ENCODE data around the gene ACP6.

ACP6 gene

GRCh38 chr1:147648933-147649332 lies 21.4 kb downstream of the ACP6 start:
- no peak for DNase-seq

DNA sequence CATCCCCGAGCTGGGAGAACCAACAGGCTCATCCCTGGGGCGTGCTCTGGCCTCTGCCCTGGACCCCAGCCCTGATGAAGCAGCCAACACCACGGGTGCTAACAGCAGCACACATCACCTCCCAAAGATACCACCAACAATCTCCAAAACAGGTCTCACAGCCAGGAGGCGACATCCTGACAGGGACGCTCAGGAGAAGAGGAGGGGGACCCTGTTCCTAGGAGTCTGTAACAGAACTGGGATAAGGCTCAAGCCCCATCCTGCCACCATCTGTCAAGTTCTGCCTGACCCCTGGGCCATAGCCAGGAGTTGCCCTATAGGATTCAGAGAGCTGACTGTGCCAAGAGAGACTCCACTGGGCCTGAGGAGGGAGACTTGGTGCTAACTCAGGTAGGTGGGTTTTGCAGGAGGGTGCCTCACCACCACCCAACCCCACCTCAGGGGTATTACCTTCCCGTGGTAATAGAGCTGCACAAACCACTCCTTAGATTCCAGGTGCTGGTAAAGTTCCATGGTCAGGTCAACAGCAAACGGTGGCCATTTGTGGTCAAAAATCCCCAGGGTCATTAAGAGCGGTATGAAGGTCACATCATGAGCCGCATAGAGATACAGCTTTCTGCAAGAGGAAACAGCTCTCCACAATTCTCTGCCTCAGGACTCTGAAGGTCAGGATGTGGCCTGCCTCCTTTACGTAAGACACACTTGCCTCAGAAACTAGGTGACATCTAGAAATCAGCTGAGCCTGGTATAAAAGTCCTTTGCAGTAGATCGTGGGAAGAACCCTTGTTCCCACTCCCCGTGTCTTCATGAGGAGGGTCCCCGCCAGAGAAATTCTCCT lies 22.3 kb downstream of the ACP6 start:
- no peak for DNase-seq

- no peak for DNase-seq
Measured at GRCh38 chr1:147643974-147644373, 26.4 kb downstream of the ACP6 start.

GRCh38 chr1:147641695-147642592 lies 28.4 kb downstream of the ACP6 start:
- DNase-seq: peak; percentile 47

- no peak for DNase-seq
Measured at GRCh38 chr1:147641291-147641690, 29.0 kb downstream of the ACP6 start.

- peak; percentile 83 for DNase-seq
Measured at GRCh38 chr1:147640553-147641165, 29.7 kb downstream of the ACP6 start.

GRCh38 chr1:147636314-147636713 lies 34.0 kb downstream of the ACP6 start:
- no peak for DNase-seq

DNA sequence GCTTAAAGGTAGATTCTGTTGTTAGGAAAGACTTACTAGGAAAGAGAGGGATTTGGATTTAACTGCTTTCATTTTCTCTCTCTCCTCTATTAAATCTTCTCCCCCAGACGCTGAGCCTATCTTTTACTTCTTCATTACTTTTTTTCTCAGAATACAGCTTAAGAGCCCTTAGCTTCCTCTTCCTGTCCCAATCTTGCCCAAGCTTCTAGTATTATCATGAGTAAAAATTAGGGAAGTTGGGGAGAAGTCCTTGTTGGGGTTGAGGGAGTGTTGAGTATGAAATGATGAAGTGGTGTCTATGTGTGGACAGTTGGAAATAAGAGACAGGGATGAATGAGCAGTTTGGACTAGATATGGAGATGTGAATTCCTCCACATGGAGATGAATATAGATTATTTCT lies 35.0 kb downstream of the ACP6 start:
- no peak for DNase-seq

GRCh38 chr1:147634645-147635044 lies 35.7 kb downstream of the ACP6 start:
- no peak for DNase-seq

GRCh38 chr1:147633759-147634158 lies 36.6 kb downstream of the ACP6 start:
- DNase-seq: no peak

DNA sequence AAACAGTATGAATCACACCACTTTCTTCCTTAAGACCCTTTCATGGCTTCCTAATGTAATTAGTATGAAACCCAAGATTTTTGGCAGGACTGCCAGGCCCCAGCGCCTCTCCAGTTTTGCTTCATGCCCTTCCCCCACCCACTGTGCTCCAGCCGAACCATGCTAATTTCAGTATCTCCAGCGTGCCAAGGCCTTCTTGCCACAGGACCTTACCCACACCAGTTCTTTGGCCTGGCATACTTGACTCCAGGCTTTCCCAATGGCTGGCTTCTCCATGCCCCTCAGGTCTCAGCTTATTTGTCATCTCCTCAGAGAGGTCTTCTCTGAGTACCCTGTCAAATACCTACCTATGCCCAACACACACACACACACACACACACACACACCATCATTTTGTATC lies 38.5 kb downstream of the ACP6 start:
- DNase-seq: no peak

GRCh38 chr1:147630447-147630846 lies 39.9 kb downstream of the ACP6 start:
- no peak for DNase-seq

GRCh38 chr1:147630022-147630421 lies 40.3 kb downstream of the ACP6 start:
- no peak for DNase-seq

DNA sequence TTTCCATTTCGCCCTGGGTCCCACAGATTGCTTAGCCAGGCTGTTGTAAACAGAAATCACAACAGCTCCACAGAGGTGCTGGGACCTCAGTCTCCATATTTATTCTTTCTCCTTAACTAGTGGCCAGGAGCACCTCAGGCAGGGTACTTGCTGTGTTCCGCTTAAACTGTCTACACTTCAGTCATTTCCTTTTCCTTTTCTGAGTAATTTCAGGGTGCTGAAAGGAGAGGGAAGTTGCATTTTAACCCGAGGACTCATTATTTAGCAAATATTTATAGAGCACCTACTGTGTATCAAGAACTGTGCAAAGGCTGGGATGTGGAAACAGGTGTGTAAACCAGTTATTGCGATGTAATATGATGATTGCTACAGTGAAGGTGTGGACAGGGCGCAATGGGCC lies 41.9 kb downstream of the ACP6 start:
- DNase-seq: no peak

DNA sequence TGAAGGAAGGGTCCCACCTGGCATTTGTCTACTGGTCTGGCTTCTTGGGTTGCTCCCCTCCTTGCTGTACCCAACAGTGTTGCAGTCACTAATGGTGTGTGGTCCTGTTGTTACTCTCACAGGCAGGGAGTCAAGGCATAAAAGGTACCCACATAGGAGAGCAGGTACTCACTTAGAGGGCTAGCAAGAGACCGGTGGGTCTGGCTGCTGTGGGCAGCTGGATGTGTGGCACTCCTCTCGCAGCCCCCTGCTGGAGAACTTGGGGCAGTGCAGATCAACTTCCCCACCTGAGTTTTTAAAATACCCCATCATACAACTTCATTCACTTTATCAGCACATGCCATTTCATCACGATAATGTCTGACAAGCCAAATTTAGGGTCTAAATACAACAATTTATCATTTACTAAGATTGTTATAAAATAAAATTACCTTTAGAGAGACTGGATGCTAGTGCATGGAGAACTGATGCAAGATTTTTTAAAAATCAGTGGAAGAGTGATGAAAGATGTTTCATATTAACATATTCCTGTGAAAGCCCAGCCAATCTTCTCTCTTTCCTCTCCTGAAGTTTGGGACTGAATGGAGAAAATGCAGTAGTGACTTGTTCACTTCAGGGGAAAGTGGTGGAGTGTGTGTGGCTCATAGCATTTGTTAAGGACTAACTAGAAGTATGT lies 42.8 kb downstream of the ACP6 start:
- DNase-seq: peak; percentile 46

DNA sequence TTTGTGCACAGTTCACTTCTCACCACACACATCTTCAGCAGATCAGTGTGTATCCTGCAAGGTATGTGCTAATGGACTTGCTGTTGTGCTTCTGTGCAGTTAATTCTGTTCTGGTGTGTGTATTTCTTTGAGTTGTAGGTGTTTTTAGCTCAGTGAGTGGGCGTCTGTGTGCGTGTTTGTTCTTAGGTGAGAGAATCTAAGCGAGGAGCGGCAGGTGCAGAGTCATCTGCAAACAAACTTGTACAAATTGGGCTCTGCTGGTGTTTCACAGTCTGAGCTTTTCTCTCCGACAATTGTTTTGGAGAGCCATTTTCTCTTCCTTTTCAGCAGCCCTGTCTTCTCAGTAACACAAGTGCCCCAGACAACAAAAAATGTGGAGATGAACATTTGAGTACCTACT lies 43.6 kb downstream of the ACP6 start:
- DNase-seq: no peak

DNA sequence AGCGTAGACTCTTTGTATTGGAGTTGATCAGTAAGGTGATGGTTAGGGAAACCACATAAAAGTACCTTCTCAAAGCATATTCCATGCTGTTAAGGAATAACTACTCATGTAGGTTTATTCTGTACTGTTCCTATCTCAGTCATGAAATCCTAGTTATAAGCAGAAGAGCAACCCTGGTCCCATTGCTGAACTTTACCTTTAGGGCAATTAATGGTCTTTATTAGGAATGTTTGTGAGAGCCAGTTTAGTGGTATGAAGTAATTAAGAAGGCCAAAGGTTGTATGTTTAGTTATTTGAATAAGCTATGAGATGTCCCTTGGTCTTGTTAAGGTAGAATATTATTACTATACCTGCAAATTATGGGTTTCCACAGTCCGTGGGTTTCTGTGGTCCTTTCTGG lies 44.0 kb downstream of the ACP6 start:
- no peak for DNase-seq

DNA sequence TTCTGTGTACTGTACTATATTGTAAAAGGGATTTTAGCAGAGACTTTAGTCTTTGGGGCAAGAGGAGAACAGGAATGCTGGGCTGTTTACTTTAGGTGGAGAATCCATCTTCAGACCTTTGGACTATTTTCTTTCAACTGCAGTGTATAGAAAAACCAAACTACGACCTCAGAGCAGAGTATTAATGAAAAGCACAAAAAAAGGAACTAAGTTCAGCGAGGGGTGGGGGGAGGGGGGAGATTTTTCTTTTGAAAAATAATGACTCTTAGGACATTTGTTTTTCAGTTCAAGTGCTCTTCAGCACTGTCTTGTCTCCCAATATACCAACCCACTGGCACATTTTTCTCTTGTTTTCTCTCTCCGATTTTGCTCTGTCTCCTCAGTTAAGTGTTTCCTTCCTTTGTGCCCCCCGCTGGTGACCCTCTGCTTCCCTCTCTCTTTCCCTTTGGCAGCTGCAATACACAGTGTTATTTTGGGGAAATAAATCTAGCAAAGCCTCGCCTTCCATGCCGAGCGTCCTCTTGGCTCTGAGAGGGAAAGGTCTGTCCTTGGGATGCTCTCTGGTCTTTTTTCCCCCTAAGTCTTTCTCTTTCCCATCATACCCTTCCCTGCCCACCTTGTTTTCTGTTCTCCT lies 44.8 kb downstream of the ACP6 start:
- no peak for DNase-seq

DNA sequence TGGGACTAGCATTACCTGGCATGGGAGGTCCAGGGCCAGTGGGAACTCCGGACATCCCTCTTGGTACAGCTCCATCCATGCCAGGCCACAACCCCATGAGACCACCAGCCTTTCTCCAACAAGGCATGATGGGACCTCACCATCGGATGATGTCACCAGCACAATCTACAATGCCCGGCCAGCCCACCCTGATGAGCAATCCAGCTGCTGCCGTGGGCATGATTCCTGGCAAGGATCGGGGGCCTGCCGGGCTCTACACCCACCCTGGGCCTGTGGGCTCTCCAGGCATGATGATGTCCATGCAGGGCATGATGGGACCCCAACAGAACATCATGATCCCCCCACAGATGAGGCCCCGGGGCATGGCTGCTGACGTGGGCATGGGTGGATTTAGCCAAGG lies 45.8 kb downstream of the ACP6 start:
- no peak for DNase-seq

DNA sequence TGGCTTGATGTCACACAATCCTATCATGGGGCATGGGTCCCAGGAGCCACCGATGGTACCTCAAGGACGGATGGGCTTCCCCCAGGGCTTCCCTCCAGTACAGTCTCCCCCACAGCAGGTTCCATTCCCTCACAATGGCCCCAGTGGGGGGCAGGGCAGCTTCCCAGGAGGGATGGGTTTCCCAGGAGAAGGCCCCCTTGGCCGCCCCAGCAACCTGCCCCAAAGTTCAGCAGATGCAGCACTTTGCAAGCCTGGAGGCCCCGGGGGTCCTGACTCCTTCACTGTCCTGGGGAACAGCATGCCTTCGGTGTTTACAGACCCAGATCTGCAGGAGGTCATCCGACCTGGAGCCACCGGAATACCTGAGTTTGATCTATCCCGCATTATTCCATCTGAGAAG lies 46.3 kb downstream of the ACP6 start:
- DNase-seq: no peak

- no peak for DNase-seq
Measured at GRCh38 chr1:147622731-147623130, 47.6 kb downstream of the ACP6 start.

DNA sequence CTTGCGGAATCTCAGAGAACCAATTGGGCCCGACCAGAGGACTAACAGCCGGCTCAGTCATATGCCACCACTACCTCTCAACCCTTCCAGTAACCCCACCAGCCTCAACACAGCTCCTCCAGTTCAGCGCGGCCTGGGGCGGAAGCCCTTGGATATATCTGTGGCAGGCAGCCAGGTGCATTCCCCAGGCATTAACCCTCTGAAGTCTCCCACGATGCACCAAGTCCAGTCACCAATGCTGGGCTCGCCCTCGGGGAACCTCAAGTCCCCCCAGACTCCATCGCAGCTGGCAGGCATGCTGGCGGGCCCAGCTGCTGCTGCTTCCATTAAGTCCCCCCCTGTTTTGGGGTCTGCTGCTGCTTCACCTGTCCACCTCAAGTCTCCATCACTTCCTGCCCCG lies 49.8 kb downstream of the ACP6 start:
- DNase-seq: no peak

GRCh38 chr1:147619741-147620140 lies 50.6 kb downstream of the ACP6 start:
- no peak for DNase-seq

All from stimulated activated CD4-positive, alpha-beta T cell treated with anti-CD3 and anti-CD28 coated beads, Interleukin-1b, Interleukin-23, amount 100 ng/mL, for 48 hours (primary cell).